HG03025 (cell line): ENCODE data around the gene ALDH1L1.

Experiments
- ATAC-seq: cut with Tn5 transposase; IDR thresholded peaks from one replicate; pipeline ENCODE4 v1.9.1; 2021; ENCODE audit warnings: mild to moderate bottlenecking, moderate library complexity; ENCODE audit not compliant: unreplicated experiment, low FRiP score

ALDH1L1 gene

DNA sequence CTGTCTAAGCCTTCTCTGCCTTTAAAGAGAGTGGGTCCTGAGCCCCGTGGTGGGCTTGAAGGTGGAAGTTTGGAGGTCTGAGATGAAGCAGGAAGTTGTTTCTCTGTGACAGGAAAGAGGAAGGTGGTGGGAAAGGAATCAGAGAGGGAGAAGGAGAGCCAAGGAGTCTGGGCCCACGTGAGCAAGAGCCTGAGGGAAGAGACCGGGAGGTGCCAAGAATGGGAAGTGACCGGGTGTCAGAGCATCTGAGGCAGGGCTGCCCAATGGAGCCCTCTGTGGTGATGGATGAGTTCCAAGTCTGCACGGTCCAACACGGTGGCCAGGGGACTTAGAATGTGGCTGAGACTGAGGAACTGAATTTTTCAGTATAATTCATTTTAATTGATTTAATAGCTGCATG is 24.6 kb downstream of the ALDH1L1 start:
- no peak for ATAC-seq

DNA sequence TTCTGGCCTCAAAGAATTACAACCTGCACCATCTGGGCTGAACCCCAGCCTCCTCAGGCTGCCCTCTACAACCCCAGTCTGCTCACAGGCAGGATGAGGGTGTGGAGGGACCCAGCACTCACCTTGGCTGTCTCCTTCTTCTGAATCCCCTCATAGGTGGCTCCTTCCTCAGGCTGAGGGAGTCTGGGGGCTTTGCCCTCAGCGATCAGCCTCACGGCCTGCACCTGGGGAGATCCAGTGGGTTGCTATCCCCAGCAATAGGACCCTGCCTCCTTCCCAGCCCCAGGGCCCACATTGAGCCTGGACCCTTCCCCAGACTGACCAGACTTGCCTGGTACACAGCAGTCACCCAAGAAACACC is 25.1 kb downstream of the ALDH1L1 start:
- no peak for ATAC-seq

DNA sequence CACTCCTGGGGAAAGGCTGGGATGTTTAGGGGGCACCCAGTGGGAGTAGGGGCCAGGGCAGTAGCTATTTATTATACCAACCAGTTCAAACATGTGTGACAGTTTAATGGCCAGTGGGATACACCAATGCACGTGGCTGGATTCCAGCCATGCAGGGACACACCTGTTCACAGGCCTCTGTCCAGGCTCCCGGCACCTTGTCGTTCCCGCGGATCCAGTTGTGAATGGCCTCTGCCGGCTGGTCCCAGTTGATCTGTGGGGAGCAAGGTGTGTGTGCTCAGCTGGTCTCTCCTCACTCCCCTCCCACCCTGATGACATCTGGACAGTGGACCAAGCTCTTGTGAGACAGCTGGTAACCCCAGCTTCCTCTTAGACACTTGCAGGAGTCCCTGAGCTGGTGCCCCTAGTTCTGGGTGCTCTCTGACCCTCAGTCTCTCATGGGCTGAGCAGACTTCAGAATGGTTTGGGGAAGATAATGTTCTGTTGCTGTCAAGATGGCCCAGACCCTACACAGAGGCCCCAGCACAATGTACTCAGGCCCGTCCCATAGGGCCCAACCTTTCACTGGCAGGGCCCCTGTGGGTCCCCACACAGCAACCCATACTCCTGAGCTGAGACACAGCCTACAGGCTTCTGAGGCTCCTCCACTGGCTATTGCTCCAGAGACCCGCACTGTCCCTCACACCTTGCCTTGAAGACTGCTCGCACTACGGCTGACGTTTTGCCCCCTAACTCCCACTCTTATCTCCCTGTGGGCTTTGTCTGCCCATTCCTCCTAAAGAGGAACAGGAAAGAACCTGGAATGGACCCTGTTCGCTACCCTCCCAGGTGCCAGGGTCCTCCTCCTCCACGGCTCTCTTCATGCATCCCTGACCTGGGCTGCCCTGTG is 25.8 kb downstream of the ALDH1L1 start:
- ATAC-seq = no peak

GRCh38 chr3:126153695-126154360 is 26.6 kb downstream of the ALDH1L1 start:
- ATAC-seq = no peak

DNA sequence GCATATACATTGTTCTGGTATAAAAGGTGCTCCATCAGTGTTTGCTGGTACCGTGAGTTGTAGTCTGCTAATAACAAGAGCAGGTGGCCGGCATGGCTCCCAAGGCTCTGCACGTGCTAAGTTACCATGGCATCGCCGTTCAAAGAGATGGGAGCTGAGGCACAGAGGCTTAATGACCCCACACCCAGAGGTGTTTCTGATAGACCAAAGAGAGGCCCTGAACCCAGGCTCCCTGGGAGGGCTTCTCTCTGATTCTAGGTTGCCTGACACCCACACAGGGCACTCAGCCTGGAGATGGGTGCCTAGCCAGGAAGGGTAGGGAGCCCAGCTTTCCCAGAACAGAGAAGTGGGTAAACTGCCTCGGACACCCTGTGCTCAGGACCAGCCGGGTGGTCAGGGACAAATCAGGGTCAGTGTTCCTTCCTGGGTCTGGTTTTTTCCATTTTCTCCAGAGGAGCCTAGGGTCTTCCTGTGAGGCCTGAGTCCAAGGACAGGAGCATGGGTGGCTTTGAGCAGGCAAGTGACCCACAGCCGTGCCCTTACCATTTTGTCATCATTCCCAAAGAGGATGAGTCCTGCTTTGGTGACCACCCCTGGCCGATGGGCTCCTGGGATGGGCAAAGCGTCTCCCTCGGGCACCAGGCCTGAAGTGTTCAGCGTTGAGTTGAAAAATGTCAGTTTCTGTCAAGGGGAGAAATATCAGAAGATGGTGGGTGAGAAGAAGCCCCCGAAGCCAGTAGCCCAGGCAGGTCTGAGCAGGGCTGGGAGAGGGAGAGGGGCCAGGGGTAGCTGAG is 27.3 kb downstream of the ALDH1L1 start:
- ATAC-seq = no peak

GRCh38 chr3:126152458-126152857 is 27.9 kb downstream of the ALDH1L1 start:
- ATAC-seq = no peak

- ATAC-seq = no peak
Measured at GRCh38 chr3:126151562-126152302, 28.7 kb downstream of the ALDH1L1 start.

DNA sequence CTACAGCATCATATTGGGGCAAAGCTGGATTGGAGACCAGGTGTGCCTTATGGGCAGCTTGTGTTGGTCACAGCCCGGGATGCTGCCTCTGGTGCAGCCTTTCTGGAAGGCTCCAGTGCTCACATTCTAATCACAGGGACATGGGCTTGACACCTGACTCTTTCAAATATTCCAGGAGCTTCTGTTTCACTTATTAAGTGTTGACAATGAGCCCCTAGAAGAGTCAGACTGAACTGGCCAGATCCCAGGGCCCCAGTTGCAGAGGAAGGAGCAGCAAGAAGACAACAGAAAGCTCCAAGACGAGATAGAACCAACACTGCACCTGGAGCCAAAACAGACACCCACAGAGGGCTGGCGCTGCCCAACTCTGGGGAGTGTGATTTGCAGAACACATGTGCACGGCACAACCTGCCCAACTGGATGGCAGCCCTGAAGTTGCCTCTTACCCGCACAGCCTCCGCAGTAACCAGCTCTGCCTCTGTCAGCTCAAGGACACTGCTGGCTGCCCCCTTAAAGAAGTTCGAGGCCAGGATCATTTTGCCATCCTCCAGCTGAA is 30.3 kb downstream of the ALDH1L1 start:
- ATAC-seq = no peak

- ATAC-seq = no peak
Measured at GRCh38 chr3:126149256-126149902, 31.0 kb downstream of the ALDH1L1 start.

- ATAC-seq = no peak
Measured at GRCh38 chr3:126147932-126148683, 32.3 kb downstream of the ALDH1L1 start.

GRCh38 chr3:126147147-126147931 is 33.0 kb downstream of the ALDH1L1 start:
- no peak for ATAC-seq

GRCh38 chr3:126146525-126147146 is 33.8 kb downstream of the ALDH1L1 start:
- ATAC-seq = no peak

DNA sequence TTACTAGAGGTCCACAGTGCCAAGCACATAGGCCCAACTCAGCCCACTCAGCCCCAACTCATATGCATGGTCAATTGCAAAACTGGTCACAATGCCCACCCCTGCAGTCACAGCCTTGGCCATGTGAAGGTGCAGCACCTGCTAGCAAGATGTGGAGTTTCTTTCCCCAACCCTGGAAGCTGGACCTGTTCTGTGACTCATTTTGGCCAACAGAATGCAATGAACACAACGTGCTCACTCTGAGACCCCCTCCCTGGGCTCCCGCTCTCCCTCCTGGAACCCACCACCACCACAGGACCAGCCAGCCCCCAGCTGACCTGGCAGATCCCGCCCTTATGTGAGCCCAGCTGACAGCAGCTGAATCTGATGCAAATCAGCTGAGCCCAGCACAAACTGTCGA is 34.4 kb downstream of the ALDH1L1 start:
- no peak for ATAC-seq

DNA sequence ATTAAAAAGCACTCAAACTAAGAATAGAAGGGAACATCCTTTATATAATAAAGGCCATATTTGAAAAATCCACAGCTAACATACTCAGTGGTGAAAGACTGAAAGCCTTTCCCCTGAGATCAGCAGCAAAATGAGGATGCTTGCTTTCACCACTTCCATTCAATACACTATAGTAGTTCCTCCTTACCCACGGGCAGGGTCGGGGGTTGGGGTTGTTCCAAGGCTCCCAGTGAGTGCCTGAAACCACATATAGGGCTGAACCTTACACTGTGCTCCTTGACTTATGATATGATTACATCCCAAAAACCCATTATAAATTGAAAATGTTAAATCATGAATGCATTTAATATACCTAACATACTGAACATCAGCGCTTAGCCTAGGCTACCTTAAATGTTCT is 37.7 kb downstream of the ALDH1L1 start:
- ATAC-seq = no peak

GRCh38 chr3:126137490-126138130 is 42.8 kb downstream of the ALDH1L1 start:
- no peak for ATAC-seq

DNA sequence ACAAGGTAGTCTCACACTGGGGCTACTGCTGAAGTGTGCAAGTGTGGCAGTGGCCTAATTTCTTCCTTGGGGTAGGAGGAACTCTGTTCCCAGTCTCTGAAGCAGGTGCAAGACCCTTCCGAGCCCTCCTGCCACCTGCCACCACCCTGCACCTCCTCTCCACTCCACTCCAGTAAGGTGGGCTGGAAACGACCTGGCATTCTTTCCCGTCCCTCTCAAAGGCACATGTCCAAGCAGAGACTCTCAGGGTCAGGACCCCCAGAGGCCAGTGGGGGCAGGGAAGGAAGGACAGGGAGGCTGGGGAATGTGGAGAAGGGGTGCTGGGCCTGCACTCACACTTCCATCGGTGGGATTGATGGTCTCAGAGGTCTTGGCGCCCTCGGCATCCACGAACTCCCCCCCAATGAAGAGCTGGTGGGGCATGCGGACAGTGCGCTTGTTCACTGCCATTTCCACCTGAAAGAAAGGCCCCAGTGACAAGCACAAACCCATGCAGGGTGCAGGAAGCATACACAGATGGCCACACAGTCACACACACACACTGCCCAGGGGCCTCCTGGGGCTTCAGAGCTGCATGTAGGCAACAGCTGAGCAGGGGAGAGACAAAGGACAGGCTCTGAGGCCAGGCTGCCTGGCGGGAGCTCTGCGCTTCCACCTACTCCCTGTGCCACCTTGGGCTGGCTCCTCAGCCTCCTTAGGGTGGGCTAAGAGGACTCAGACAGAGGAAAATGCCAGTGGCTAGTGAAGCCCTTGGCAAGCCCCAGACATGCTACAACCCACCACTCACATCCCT is 43.8 kb downstream of the ALDH1L1 start:
- no peak for ATAC-seq
